OCI-M2 (cell line): ENCODE measurements around the gene CCDC106.

Source experiments
- DNase-seq: peaks from one replicate; lab custom pipeline; 2025; ENCODE audit not compliant: unreplicated experiment; lab: John Stamatoyannopoulos, UW

The CCDC106 gene

GRCh38 chr19:55613930-55614710 is 33.9 kb upstream of the CCDC106 start:
- DNase-seq = no peak

GRCh38 chr19:55614711-55615542 is 33.1 kb upstream of the CCDC106 start:
- DNase-seq = no peak

GRCh38 chr19:55615543-55616394 is 32.2 kb upstream of the CCDC106 start:
- DNase-seq = no peak

GRCh38 chr19:55616395-55616875 is 31.6 kb upstream of the CCDC106 start:
- no peak for DNase-seq

GRCh38 chr19:55617426-55617825 is 30.6 kb upstream of the CCDC106 start:
- no peak for DNase-seq

GRCh38 chr19:55618426-55618825 is 29.6 kb upstream of the CCDC106 start:
- DNase-seq = no peak

GRCh38 chr19:55619286-55619685 is 28.7 kb upstream of the CCDC106 start:
- DNase-seq = no peak

- DNase-seq = no peak
These were observed 27.4 kb upstream of the CCDC106 start for GRCh38 chr19:55620410-55621204.

- DNase-seq = no peak
These were observed 26.8 kb upstream of the CCDC106 start for GRCh38 chr19:55621205-55621672.

GRCh38 chr19:55621673-55622231 is 26.3 kb upstream of the CCDC106 start:
- no peak for DNase-seq

GRCh38 chr19:55622242-55622969 is 25.6 kb upstream of the CCDC106 start:
- DNase-seq = no peak

GRCh38 chr19:55623130-55623529 is 24.9 kb upstream of the CCDC106 start:
- no peak for DNase-seq

GRCh38 chr19:55623561-55623960 is 24.5 kb upstream of the CCDC106 start:
- DNase-seq = no peak

- peak; percentile 87 for DNase-seq
These were observed 23.7 kb upstream of the CCDC106 start, which contains the start of gene ZNF784 for GRCh38 chr19:55624109-55625003. ZNF784 (minus strand) TSS chr19:55624566; CDS start chr19:55624561, 5 bp downstream.

- no peak for DNase-seq
These were observed 23.0 kb upstream of the CCDC106 start for GRCh38 chr19:55625004-55625326.

- no peak for DNase-seq
These were observed 21.7 kb upstream of the CCDC106 start for GRCh38 chr19:55626350-55626749.

- DNase-seq = peak; percentile 86
These were observed 15.6 kb upstream of the CCDC106 start for GRCh38 chr19:55632463-55632834.

GRCh38 chr19:55633861-55634260 is 14.2 kb upstream of the CCDC106 start:
- no peak for DNase-seq
